ENCODE results near the gene CNOT9.

DNA sequence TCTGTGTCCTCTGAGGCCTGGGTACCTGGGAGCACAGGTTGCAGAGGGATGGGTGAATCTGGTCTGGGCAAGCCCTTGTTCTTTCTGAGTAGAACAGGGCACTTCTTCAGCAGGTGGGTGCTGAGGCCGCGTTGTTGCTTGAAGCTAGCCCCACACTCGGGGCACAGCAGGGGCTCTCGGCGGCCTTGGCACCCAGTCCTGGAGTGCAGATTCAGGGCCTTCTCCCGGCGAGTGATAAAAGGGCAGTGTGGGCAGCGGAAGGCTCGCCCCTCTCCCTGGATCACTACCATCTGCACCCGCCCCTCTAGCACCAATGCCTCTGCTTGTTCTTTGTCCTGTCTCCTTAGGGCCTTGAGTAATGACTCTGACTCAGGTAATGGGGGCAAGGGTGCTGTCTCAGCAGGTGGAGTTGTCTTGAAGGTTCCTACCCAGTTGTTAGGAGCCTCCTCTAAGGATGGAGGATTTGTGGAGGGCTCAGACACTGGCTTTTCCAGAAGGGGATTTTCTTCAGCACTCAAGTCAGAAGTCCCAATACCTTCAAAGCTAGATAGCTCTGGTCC lies 75.2 kb downstream of the CNOT9 start:
- TF ChIP-seq CTCF (IDR thresholded peaks at IDR 0.05 in 8 of 11, conservative IDR thresholded peaks at IDR 0.05 in 3 of 11) (no peak), POLR2A (IDR thresholded peaks at IDR 0.05) (no peak)

All from spleen (tissue), 7 donors.